ENCODE results near the gene HLCS.

Gene HLCS

GRCh38 chr21:36783612-36784374 lies 182.7 kb downstream of the HLCS start:
- no peaks in the 10 kb centered on the region for H3K79me2 ChIP-seq (ENCODE audit: insufficient read depth, low read length)
- H3K9me2 ChIP-seq (replicated peaks; ENCODE audit: low read depth, low read length): no peaks in the 10 kb centered on the region
- H2AFZ ChIP-seq (ENCODE audit: low read length): no peak overlapping the region
- TF ChIP-seq EZH2phosphoT487 (IDR thresholded peaks at IDR 0.05; ENCODE audit: borderline replicate concordance): no peak
- TF ChIP-seq CTCF (conservative IDR thresholded peaks at IDR 0.05; ENCODE audit: low read length): no peak
- H3F3A ChIP-seq (ENCODE audit: low read depth): no peaks in the 10 kb centered on the region
- H3K9me3 ChIP-seq (ENCODE audit: insufficient read depth, low read depth, low read length): 0 out of 2 replicates have a peak, but pooled peaks cover 3% of the 10 kb centered on the region
- no peaks in the 10 kb centered on the region for H3K36me3 ChIP-seq (ENCODE audit: insufficient read depth, low read length)
- no peak overlapping the region for H3K4me2 ChIP-seq (ENCODE audit: low read depth, low read length, poor library complexity, severe bottlenecking)
- H3K27me3 ChIP-seq (ENCODE audit: insufficient read depth, low read length, poor library complexity, severe bottlenecking): no peaks in the 10 kb centered on the region
- H4K20me1 ChIP-seq (ENCODE audit: insufficient read depth, low read length, poor library complexity, severe bottlenecking): no peaks in the 10 kb centered on the region
- H3K4me1 ChIP-seq (ENCODE audit: insufficient read depth, low read length, poor library complexity, severe bottlenecking): peaks cover 8% of the 10 kb centered on the region
- H3K9ac ChIP-seq (ENCODE audit: low read depth, low read length, poor library complexity, severe bottlenecking): no peak overlapping the region
- no peak overlapping the region for H3K4me3 ChIP-seq (ENCODE audit: low read length, poor library complexity, severe bottlenecking)

GRCh38 chr21:36780861-36781260 lies 185.6 kb downstream of the HLCS start:
- Histone ChIP-seq H3K36me3 (ENCODE audit: insufficient read depth, low read length) (no peaks in the 10 kb centered on the region), H3K27me3 (ENCODE audit: insufficient read depth, low read length, poor library complexity, severe bottlenecking) (no peaks in the 10 kb centered on the region), H3K4me1 (ENCODE audit: insufficient read depth, low read length, poor library complexity, severe bottlenecking) (peaks cover 17% of the 10 kb centered on the region), H3K9me3 (ENCODE audit: insufficient read depth, low read depth, low read length) (0 out of 2 replicates have a peak, but pooled peaks cover 3% of the 10 kb centered on the region), H3K79me2 (ENCODE audit: insufficient read depth, low read length) (no peaks in the 10 kb centered on the region), H3K4me3 (ENCODE audit: low read length, poor library complexity, severe bottlenecking) (no peak overlapping the region), H4K20me1 (ENCODE audit: insufficient read depth, low read length, poor library complexity, severe bottlenecking) (no peaks in the 10 kb centered on the region), H3K4me2 (ENCODE audit: low read depth, low read length, poor library complexity, severe bottlenecking) (no peak overlapping the region), H3K9ac (ENCODE audit: low read depth, low read length, poor library complexity, severe bottlenecking) (no peak overlapping the region), H3K9me2 (replicated peaks; ENCODE audit: low read depth, low read length) (no peaks in the 10 kb centered on the region), H2AFZ (ENCODE audit: low read length) (no peak overlapping the region), H3F3A (ENCODE audit: low read depth) (peaks cover 10% of the 10 kb centered on the region; the same call in 1 of the 2 replicates)
- TF ChIP-seq EZH2phosphoT487 (IDR thresholded peaks at IDR 0.05; ENCODE audit: borderline replicate concordance) (no peak), CTCF (conservative IDR thresholded peaks at IDR 0.05; ENCODE audit: low read length) (no peak)

- H3F3A ChIP-seq (ENCODE audit: low read depth): peaks cover 10% of the 10 kb centered on the region; the same call in 1 of the 2 replicates
- H3K4me1 ChIP-seq (ENCODE audit: insufficient read depth, low read length, poor library complexity, severe bottlenecking): peaks cover 46% of the 10 kb centered on the region
- no peak for TF ChIP-seq EZH2phosphoT487 (IDR thresholded peaks at IDR 0.05; ENCODE audit: borderline replicate concordance)
- peak overlapping the region; percentile 71 for H3K4me2 ChIP-seq (ENCODE audit: low read depth, low read length, poor library complexity, severe bottlenecking)
- 0 out of 2 replicates have a peak, but pooled peaks cover 3% of the 10 kb centered on the region for H3K9me3 ChIP-seq (ENCODE audit: insufficient read depth, low read depth, low read length)
- no peaks in the 10 kb centered on the region for H3K27me3 ChIP-seq (ENCODE audit: insufficient read depth, low read length, poor library complexity, severe bottlenecking)
- no peak overlapping the region for H2AFZ ChIP-seq (ENCODE audit: low read length)
- no peaks in the 10 kb centered on the region for H4K20me1 ChIP-seq (ENCODE audit: insufficient read depth, low read length, poor library complexity, severe bottlenecking)
- no peaks in the 10 kb centered on the region for H3K79me2 ChIP-seq (ENCODE audit: insufficient read depth, low read length)
- peak overlapping the region; percentile 36 for H3K4me3 ChIP-seq (ENCODE audit: low read length, poor library complexity, severe bottlenecking)
- no peaks in the 10 kb centered on the region for H3K9me2 ChIP-seq (replicated peaks; ENCODE audit: low read depth, low read length)
- H3K36me3 ChIP-seq (ENCODE audit: insufficient read depth, low read length): no peaks in the 10 kb centered on the region
- H3K9ac ChIP-seq (ENCODE audit: low read depth, low read length, poor library complexity, severe bottlenecking): peak overlapping the region; percentile 57
Observed at GRCh38 chr21:36776981-36777617, 189.4 kb downstream of the HLCS start.

Measured in Loucy (cell line).